Measurements from ENCODE around the gene FAM174B.

The FAM174B gene

DNA sequence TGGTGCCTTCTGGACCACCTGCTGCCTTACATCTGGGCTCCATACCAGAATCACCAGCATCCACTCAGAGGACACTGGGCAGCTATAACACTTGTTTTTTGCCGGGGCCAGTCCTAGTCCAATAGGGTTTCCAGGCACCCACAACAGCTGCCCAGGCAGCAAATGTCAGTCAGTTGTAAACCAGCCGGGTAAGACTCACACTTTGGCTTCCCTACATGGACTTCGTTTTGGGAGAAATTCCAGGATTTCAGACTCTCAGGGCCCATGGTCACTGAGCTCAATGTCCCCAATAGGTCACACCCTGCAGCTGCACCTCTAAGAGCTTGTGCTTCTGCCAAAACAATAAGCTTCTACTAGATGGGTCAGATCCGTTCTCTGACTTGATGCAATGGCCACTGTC, 83.8 kb downstream of the FAM174B start:
- DNase-seq (ENCODE audit: low read depth in 2 of 2): no peak

- DNase-seq (ENCODE audit: low read depth in 2 of 2): no peak
These were observed 85.2 kb downstream of the FAM174B start for GRCh38 chr15:92570391-92570790.

DNA sequence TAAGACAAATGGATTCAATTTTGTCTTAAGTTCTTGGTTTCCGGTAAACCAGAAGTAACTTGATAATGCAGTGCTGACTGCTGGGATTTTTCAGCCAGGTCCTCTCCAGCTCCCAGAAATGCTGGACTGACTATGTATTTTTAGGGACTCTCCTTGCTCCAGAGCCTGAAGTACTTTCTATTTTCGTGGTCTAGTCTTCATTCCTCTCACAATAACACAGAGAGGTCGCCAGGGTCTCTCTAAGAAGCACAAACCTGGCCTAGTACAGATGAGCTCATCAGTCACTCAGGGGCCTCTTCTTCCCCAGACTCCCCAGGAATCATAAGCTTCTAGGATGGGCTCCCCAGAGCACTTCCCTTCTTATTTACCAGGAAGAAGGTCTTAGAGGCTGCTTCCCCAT, 85.8 kb downstream of the FAM174B start:
- no peak for DNase-seq (ENCODE audit: low read depth in 2 of 2)

Data from activated CD4-positive, alpha-beta T cell treated with anti-CD3 and anti-CD28 coated beads for 24 hours (primary cell).